Measurements from ENCODE around the gene CEACAM21.

Gene CEACAM21

GRCh38 chr19:41590936-41591335 lies 15.0 kb downstream of the CEACAM21 start:
- Histone ChIP-seq H3K36me3 (ENCODE audit: control insufficient read depth, insufficient read depth, low read length) (no peaks in the 10 kb centered on the region), H3K9me3 (ENCODE audit: control insufficient read depth, low read length) (no peaks in the 10 kb centered on the region), H3K4me1 (ENCODE audit: control insufficient read depth, insufficient read depth, low read length) (no peaks in the 10 kb centered on the region), H3K27me3 (ENCODE audit: control insufficient read depth, insufficient read depth, low read length) (no peaks in the 10 kb centered on the region), H3K9ac (ENCODE audit: low read length) (no peak overlapping the region), H3K4me3 (ENCODE audit: low read length) (no peak overlapping the region)

GRCh38 chr19:41591951-41592562 lies 16.1 kb downstream of the CEACAM21 start:
- H3K4me3 ChIP-seq (ENCODE audit: low read length), result no peak overlapping the region
- H3K9ac ChIP-seq (ENCODE audit: low read length), result no peak overlapping the region
- no peaks in the 10 kb centered on the region for H3K36me3 ChIP-seq (ENCODE audit: control insufficient read depth, insufficient read depth, low read length)
- no peaks in the 10 kb centered on the region for H3K4me1 ChIP-seq (ENCODE audit: control insufficient read depth, insufficient read depth, low read length)
- H3K9me3 ChIP-seq (ENCODE audit: control insufficient read depth, low read length), result no peaks in the 10 kb centered on the region
- H3K27me3 ChIP-seq (ENCODE audit: control insufficient read depth, insufficient read depth, low read length), result no peaks in the 10 kb centered on the region

- Histone ChIP-seq H3K4me1 (ENCODE audit: control insufficient read depth, insufficient read depth, low read length) (no peaks in the 10 kb centered on the region), H3K9ac (ENCODE audit: low read length) (no peak overlapping the region), H3K4me3 (ENCODE audit: low read length) (no peak overlapping the region), H3K36me3 (ENCODE audit: control insufficient read depth, insufficient read depth, low read length) (no peaks in the 10 kb centered on the region), H3K9me3 (ENCODE audit: control insufficient read depth, low read length) (no peaks in the 10 kb centered on the region), H3K27me3 (ENCODE audit: control insufficient read depth, insufficient read depth, low read length) (no peaks in the 10 kb centered on the region)
Measured at GRCh38 chr19:41595258-41595889, 19.4 kb downstream of the CEACAM21 start.

GRCh38 chr19:41595890-41596280 lies 19.9 kb downstream of the CEACAM21 start:
- Histone ChIP-seq H3K4me1 (ENCODE audit: control insufficient read depth, insufficient read depth, low read length) (no peaks in the 10 kb centered on the region), H3K27me3 (ENCODE audit: control insufficient read depth, insufficient read depth, low read length) (no peaks in the 10 kb centered on the region), H3K9me3 (ENCODE audit: control insufficient read depth, low read length) (no peaks in the 10 kb centered on the region), H3K4me3 (ENCODE audit: low read length) (no peak overlapping the region), H3K9ac (ENCODE audit: low read length) (no peak overlapping the region), H3K36me3 (ENCODE audit: control insufficient read depth, insufficient read depth, low read length) (no peaks in the 10 kb centered on the region)

GRCh38 chr19:41597600-41598041 lies 21.7 kb downstream of the CEACAM21 start:
- Histone ChIP-seq H3K9me3 (ENCODE audit: control insufficient read depth, low read length) (no peaks in the 10 kb centered on the region), H3K36me3 (ENCODE audit: control insufficient read depth, insufficient read depth, low read length) (no peaks in the 10 kb centered on the region), H3K27me3 (ENCODE audit: control insufficient read depth, insufficient read depth, low read length) (peaks cover 5% of the 10 kb centered on the region), H3K4me1 (ENCODE audit: control insufficient read depth, insufficient read depth, low read length) (no peaks in the 10 kb centered on the region), H3K4me3 (ENCODE audit: low read length) (no peak overlapping the region), H3K9ac (ENCODE audit: low read length) (no peak overlapping the region)

GRCh38 chr19:41599175-41599966 lies 23.4 kb downstream of the CEACAM21 start:
- Histone ChIP-seq H3K27me3 (ENCODE audit: control insufficient read depth, insufficient read depth, low read length) (peaks cover 5% of the 10 kb centered on the region), H3K36me3 (ENCODE audit: control insufficient read depth, insufficient read depth, low read length) (no peaks in the 10 kb centered on the region), H3K4me3 (ENCODE audit: low read length) (no peak overlapping the region), H3K9ac (ENCODE audit: low read length) (no peak overlapping the region), H3K4me1 (ENCODE audit: control insufficient read depth, insufficient read depth, low read length) (no peaks in the 10 kb centered on the region), H3K9me3 (ENCODE audit: control insufficient read depth, low read length) (no peaks in the 10 kb centered on the region)

GRCh38 chr19:41601771-41602170 lies 25.8 kb downstream of the CEACAM21 start:
- Histone ChIP-seq H3K27me3 (ENCODE audit: control insufficient read depth, insufficient read depth, low read length) (peaks cover 5% of the 10 kb centered on the region), H3K9me3 (ENCODE audit: control insufficient read depth, low read length) (no peaks in the 10 kb centered on the region), H3K36me3 (ENCODE audit: control insufficient read depth, insufficient read depth, low read length) (no peaks in the 10 kb centered on the region), H3K4me3 (ENCODE audit: low read length) (no peak overlapping the region), H3K9ac (ENCODE audit: low read length) (no peak overlapping the region), H3K4me1 (ENCODE audit: control insufficient read depth, insufficient read depth, low read length) (no peaks in the 10 kb centered on the region)

- Histone ChIP-seq H3K9me3 (ENCODE audit: control insufficient read depth, low read length) (no peaks in the 10 kb centered on the region), H3K9ac (ENCODE audit: low read length) (no peak overlapping the region), H3K27me3 (ENCODE audit: control insufficient read depth, insufficient read depth, low read length) (peaks cover 5% of the 10 kb centered on the region), H3K36me3 (ENCODE audit: control insufficient read depth, insufficient read depth, low read length) (no peaks in the 10 kb centered on the region), H3K4me1 (ENCODE audit: control insufficient read depth, insufficient read depth, low read length) (no peaks in the 10 kb centered on the region), H3K4me3 (ENCODE audit: low read length) (no peak overlapping the region)
Measured at GRCh38 chr19:41604831-41605230, 28.9 kb downstream of the CEACAM21 start.

- Histone ChIP-seq H3K9ac (ENCODE audit: low read length) (no peak overlapping the region), H3K9me3 (ENCODE audit: control insufficient read depth, low read length) (no peaks in the 10 kb centered on the region), H3K4me3 (ENCODE audit: low read length) (no peak overlapping the region), H3K36me3 (ENCODE audit: control insufficient read depth, insufficient read depth, low read length) (no peaks in the 10 kb centered on the region), H3K27me3 (ENCODE audit: control insufficient read depth, insufficient read depth, low read length) (peaks cover 5% of the 10 kb centered on the region), H3K4me1 (ENCODE audit: control insufficient read depth, insufficient read depth, low read length) (no peaks in the 10 kb centered on the region)
Measured at GRCh38 chr19:41606215-41606837, 30.4 kb downstream of the CEACAM21 start.

GRCh38 chr19:41607668-41608067 lies 31.7 kb downstream of the CEACAM21 start:
- H3K27me3 ChIP-seq (ENCODE audit: control insufficient read depth, insufficient read depth, low read length), result no peaks in the 10 kb centered on the region
- H3K9ac ChIP-seq (ENCODE audit: low read length), result no peak overlapping the region
- H3K4me3 ChIP-seq (ENCODE audit: low read length), result no peak overlapping the region
- no peaks in the 10 kb centered on the region for H3K36me3 ChIP-seq (ENCODE audit: control insufficient read depth, insufficient read depth, low read length)
- no peaks in the 10 kb centered on the region for H3K9me3 ChIP-seq (ENCODE audit: control insufficient read depth, low read length)
- H3K4me1 ChIP-seq (ENCODE audit: control insufficient read depth, insufficient read depth, low read length), result no peaks in the 10 kb centered on the region

- Histone ChIP-seq H3K9ac (ENCODE audit: low read length) (no peak overlapping the region), H3K4me3 (ENCODE audit: low read length) (no peak overlapping the region), H3K27me3 (ENCODE audit: control insufficient read depth, insufficient read depth, low read length) (no peaks in the 10 kb centered on the region), H3K36me3 (ENCODE audit: control insufficient read depth, insufficient read depth, low read length) (no peaks in the 10 kb centered on the region), H3K4me1 (ENCODE audit: control insufficient read depth, insufficient read depth, low read length) (no peaks in the 10 kb centered on the region), H3K9me3 (ENCODE audit: control insufficient read depth, low read length) (no peaks in the 10 kb centered on the region)
Measured at GRCh38 chr19:41610789-41611188, 34.8 kb downstream of the CEACAM21 start.

GRCh38 chr19:41612483-41612882 lies 36.5 kb downstream of the CEACAM21 start:
- Histone ChIP-seq H3K36me3 (ENCODE audit: control insufficient read depth, insufficient read depth, low read length) (no peaks in the 10 kb centered on the region), H3K4me3 (ENCODE audit: low read length) (no peak overlapping the region), H3K9ac (ENCODE audit: low read length) (no peak overlapping the region), H3K9me3 (ENCODE audit: control insufficient read depth, low read length) (no peaks in the 10 kb centered on the region), H3K27me3 (ENCODE audit: control insufficient read depth, insufficient read depth, low read length) (no peaks in the 10 kb centered on the region), H3K4me1 (ENCODE audit: control insufficient read depth, insufficient read depth, low read length) (no peaks in the 10 kb centered on the region)
